ENCODE results near the gene SMIM23. TPM values are rescaled to one million over a fixed set of nuclear protein-coding genes. Genes with fewer than 3 reads are reported as not detected.

Gene SMIM23
- total RNA-seq, 1 experiment from 2014 or later = not detected

- TF ChIP-seq AFF4 (CRISPR knock-in tag; IDR thresholded peaks at IDR 0.05; ENCODE audit: borderline replicate concordance) = no peak
- TF ChIP-seq ZNF425 (CRISPR knock-in tag; conservative IDR thresholded peaks at IDR 0.05) = no peak
- no peak for TF ChIP-seq ARID4B (CRISPR knock-in tag; IDR thresholded peaks at IDR 0.05; ENCODE audit: borderline replicate concordance)
- TF ChIP-seq JUN (CRISPR knock-in tag; IDR thresholded peaks at IDR 0.05) = no peak
- TF ChIP-seq PREB (CRISPR knock-in tag; IDR thresholded peaks at IDR 0.05; ENCODE audit: borderline replicate concordance) = no peak
- TF ChIP-seq ETV6 (CRISPR knock-in tag; IDR thresholded peaks at IDR 0.05) = no peak
- TF ChIP-seq ZNF263 (CRISPR knock-in tag; IDR thresholded peaks at IDR 0.05; ENCODE audit: low read depth) = no peak
- TF ChIP-seq HMGXB4 (CRISPR knock-in tag; IDR thresholded peaks at IDR 0.05) = no peak
- TF ChIP-seq AR (CRISPR knock-in tag; IDR thresholded peaks at IDR 0.05) = no peak
These were observed 51.9 kb downstream of the SMIM23 start (continued) for GRCh38 chr5:171837522-171837921.
